Aortic smooth muscle cell (primary cell): Measurements from ENCODE around the gene PLEKHA1. TPM values are rescaled to one million over a fixed set of nuclear protein-coding genes. Genes with fewer than 3 reads are reported as not detected.

Experiments used
- total RNA-seq: library from RNA; depleted of rRNA; stranded (reverse); fragments of >200 nt; gene quantifications from 2 replicates; pipeline ENCODE4 v1.2.3, GENCODE V29; 2014

Gene PLEKHA1
- 17.2 and 19.9 TPM in 2 replicates for total RNA-seq

DNA sequence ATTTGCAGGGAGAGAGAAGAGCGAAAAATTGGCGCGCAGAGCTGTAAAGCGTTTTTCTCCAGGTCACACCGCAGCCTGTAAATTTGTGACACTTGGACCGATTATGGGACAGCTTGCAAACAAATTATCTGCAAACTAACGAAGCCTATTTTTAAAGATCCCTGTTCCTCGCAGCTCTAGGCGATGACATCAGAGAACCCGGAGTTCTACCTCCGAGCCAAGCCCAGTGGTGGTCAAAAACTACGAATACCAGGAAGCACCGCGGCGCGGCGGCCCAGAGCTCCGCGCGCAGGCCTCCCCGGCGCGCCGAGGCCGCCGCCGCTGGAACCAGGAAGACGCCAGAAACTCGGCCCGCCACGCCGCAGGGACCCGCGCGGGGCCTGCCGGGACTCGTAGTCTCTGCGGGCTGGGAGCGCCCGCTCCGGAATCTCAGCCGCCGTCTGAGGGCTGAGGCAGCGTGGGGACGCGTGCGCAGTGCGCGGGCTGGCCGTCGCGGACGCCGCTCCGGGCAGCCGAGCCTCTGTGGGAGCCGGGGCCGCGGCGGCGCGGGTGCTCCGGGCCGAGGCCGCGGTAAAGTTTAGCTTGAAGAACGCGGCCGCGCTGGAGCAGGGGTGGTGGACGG is at the start of gene PLEKHA1:
Gene PLEKHA1, plus strand, starts transcription at position 472 of the 622 bp plus-strand sequence. CDS start 18,493 bp downstream, outside the sequence.

DNA sequence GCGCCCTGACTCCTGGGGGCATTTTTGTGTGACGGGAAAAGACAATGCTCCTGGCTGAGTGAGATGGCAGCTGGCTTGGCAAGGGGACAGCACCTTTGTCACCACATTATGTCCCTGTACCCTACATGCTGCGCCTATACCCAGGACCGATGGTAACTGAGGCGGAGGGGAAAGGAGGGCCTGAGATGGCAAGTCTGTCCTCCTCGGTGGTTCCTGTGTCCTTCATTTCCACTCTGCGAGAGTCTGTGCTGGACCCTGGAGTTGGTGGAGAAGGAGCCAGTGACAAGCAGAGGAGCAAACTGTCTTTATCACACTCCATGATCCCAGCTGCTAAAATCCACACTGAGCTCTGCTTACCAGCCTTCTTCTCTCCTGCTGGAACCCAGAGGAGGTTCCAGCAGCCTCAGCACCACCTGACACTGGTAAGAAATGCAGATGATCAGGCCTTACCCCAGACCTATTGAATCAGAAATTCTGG is 80.1 kb downstream of the PLEKHA1 start, which contains the start of gene ARMS2:
Gene ARMS2, plus strand, starts transcription at position 51 of the 478 bp plus-strand sequence. Its CDS starts 75 bp downstream, at position 126.

DNA sequence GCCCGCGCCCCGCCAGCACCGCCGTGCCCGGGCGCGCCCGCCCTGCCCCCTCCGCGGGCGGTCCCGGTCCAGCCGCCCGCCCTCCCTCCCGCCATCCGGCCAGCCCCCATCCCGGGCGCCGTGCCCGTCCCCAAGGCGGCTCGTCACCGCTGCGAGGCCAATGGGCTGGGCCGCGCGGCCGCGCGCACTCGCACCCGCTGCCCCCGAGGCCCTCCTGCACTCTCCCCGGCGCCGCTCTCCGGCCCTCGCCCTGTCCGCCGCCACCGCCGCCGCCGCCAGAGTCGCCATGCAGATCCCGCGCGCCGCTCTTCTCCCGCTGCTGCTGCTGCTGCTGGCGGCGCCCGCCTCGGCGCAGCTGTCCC is 86.8 kb downstream of the PLEKHA1 start, which contains the start of gene HTRA1:
Gene HTRA1, plus strand, starts transcription at position 187 of the 362 bp plus-strand sequence. Its CDS starts 100 bp downstream, at position 287.

Other genes with a start within 250 kb of the PLEKHA1 start
- 0.31 and 0.40 TPM in 2 replicates for gene BTBD16, start 103.4 kb upstream of the PLEKHA1 start, total RNA-seq
- not detected in 2 replicates for gene ARMS2, start 79.9 kb downstream of the PLEKHA1 start, total RNA-seq
- 235 and 353 TPM in 2 replicates for gene HTRA1, start 86.8 kb downstream of the PLEKHA1 start, total RNA-seq
- gene DMBT1, start 186.0 kb downstream of the PLEKHA1 start, total RNA-seq: under 0.01 and 0.06 TPM in 2 replicates